Measurements from ENCODE around the gene NTS.
A peak's percentile ranks its signal among the peaks of the same experiment; 100 is the strongest.

DNA sequence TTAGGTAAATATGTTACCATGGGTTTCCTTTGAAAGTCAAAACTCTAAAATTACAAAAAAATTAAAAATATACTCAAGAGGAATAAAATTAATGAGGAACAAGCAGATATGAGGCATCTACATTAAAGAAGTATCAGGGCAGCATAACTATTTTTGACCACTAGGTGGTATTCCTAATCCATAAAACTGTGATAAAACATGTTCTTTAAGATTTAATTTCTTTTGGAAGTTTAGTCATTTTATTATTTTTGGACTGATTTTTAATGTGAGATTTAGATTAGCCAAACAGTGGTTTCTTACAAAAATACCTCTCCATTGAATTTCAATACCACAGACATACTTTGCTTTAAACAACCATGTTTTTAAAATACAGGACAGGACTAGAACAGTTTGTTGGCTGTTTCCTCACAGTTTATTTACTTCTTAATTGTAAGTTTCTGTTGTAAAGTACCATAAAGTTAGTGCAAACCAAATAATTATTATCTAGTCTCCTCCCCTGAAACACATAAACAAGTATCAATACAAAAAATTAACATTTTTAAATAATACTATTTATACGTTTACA is 49.8 kb downstream of the NTS start:
- TF ChIP-seq, protein P1, sequence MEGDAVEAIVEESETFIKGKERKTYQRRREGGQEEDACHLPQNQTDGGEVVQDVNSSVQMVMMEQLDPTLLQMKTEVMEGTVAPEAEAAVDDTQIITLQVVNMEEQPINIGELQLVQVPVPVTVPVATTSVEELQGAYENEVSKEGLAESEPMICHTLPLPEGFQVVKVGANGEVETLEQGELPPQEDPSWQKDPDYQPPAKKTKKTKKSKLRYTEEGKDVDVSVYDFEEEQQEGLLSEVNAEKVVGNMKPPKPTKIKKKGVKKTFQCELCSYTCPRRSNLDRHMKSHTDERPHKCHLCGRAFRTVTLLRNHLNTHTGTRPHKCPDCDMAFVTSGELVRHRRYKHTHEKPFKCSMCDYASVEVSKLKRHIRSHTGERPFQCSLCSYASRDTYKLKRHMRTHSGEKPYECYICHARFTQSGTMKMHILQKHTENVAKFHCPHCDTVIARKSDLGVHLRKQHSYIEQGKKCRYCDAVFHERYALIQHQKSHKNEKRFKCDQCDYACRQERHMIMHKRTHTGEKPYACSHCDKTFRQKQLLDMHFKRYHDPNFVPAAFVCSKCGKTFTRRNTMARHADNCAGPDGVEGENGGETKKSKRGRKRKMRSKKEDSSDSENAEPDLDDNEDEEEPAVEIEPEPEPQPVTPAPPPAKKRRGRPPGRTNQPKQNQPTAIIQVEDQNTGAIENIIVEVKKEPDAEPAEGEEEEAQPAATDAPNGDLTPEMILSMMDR (IDR thresholded peaks at IDR 0.05; ENCODE audit: poor library complexity, severe bottlenecking) = peak; percentile 78
- TF ChIP-seq, protein P2, sequence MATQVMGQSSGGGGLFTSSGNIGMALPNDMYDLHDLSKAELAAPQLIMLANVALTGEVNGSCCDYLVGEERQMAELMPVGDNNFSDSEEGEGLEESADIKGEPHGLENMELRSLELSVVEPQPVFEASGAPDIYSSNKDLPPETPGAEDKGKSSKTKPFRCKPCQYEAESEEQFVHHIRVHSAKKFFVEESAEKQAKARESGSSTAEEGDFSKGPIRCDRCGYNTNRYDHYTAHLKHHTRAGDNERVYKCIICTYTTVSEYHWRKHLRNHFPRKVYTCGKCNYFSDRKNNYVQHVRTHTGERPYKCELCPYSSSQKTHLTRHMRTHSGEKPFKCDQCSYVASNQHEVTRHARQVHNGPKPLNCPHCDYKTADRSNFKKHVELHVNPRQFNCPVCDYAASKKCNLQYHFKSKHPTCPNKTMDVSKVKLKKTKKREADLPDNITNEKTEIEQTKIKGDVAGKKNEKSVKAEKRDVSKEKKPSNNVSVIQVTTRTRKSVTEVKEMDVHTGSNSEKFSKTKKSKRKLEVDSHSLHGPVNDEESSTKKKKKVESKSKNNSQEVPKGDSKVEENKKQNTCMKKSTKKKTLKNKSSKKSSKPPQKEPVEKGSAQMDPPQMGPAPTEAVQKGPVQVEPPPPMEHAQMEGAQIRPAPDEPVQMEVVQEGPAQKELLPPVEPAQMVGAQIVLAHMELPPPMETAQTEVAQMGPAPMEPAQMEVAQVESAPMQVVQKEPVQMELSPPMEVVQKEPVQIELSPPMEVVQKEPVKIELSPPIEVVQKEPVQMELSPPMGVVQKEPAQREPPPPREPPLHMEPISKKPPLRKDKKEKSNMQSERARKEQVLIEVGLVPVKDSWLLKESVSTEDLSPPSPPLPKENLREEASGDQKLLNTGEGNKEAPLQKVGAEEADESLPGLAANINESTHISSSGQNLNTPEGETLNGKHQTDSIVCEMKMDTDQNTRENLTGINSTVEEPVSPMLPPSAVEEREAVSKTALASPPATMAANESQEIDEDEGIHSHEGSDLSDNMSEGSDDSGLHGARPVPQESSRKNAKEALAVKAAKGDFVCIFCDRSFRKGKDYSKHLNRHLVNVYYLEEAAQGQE (IDR thresholded peaks at IDR 0.05; ENCODE audit: borderline replicate concordance) = no peak
- no peak for TF ChIP-seq POLR2AphosphoS5 (IDR thresholded peaks at IDR 0.05)

All from neural cell (in vitro differentiated cells).